GM21717 (cell line): ENCODE measurements around the gene ENO2.
A peak's percentile ranks its signal among the peaks of the same experiment; 100 is the strongest.

Source experiments
- ATAC-seq: cut with Tn5 transposase; IDR thresholded peaks from one replicate; pipeline ENCODE4 v1.9.1; 2021; ENCODE audit warnings: mild to moderate bottlenecking, moderate library complexity; ENCODE audit not compliant: unreplicated experiment

Gene ENO2

GRCh38 chr12:6946920-6947374 lies 32.6 kb downstream of the ENO2 start:
- no peak for ATAC-seq

- no peak for ATAC-seq
Observed at GRCh38 chr12:6947615-6948014, 33.2 kb downstream of the ENO2 start.

DNA sequence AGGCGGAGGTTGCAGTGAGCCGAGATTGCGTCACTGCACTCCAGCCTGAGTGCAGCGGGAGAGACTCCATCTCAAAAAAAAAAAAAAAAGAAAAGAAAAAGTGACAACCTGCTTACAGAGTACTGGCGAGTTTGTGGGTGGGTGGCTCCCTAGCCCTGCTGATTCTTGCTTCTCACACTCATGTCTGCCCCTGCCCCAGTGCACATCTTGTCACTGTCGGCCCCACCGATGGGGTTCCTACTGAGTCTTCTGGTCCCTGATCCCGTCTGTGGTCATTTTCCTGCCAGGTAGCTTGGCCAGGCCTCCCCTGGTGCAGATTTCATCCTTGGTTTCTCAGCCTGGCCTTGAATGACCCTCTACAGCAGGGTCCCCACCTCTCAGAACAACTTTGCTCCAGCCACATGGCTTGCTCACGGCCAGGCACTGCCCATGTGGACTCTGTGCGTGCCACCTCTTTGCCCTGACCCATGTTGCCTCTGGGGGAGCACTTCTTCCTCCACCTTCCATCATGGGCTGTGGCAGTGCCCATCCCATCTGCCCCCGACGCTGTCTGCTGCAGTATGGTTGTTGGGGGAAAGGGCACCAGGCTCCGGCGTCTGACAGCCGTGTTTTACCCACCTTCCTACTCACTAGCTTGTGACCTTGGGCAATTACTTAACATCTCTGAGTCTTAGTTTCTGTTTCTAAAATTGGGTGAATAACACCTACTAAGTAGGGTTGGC lies 34.7 kb downstream of the ENO2 start:
- no peak for ATAC-seq

DNA sequence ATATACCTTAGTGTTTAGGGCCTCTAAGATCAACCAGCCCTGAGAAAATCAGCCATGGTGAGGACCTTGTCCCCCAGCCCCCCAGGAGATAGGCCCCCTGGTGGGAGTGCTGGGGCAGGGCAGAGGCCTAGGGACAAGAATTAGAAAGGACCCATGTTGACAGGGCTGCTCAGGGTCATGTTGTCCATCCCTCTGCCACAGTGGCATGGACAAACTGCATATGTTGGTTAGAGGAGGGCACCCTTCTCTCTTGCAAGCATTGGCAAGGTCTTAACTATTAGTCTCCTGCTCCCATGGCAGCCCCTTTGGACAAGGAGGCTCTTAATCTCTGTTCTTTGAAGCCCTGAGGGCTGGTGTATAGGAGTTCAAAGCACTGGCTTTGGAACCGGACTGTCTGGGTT lies 36.0 kb downstream of the ENO2 start:
- ATAC-seq = no peak

GRCh38 chr12:6950811-6951540 lies 36.6 kb downstream of the ENO2 start, which contains the start of gene PTPN6:
PTPN6 (plus strand) TSS chr12:6951356; CDS start chr12:6951513, 157 bp downstream.
- no peak for ATAC-seq

DNA sequence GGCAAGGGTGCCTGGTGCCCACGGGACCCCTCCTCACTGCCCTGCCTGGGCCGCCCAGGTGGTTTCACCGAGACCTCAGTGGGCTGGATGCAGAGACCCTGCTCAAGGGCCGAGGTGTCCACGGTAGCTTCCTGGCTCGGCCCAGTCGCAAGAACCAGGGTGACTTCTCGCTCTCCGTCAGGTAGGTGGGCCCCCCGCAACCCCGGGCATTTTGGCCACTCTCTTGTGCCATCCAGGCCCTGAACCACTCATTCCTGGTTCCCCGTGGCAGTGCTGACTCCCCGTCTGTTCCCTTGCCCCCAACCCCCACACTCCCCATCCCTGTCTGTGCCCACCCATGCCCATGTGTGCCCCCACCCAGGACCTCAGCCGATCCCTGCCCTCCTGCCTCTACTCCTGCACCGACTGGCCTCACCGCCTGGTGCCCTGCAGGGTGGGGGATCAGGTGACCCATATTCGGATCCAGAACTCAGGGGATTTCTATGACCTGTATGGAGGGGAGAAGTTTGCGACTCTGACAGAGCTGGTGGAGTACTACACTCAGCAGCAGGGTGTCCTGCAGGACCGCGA lies 37.3 kb downstream of the ENO2 start:
- no peak for ATAC-seq

DNA sequence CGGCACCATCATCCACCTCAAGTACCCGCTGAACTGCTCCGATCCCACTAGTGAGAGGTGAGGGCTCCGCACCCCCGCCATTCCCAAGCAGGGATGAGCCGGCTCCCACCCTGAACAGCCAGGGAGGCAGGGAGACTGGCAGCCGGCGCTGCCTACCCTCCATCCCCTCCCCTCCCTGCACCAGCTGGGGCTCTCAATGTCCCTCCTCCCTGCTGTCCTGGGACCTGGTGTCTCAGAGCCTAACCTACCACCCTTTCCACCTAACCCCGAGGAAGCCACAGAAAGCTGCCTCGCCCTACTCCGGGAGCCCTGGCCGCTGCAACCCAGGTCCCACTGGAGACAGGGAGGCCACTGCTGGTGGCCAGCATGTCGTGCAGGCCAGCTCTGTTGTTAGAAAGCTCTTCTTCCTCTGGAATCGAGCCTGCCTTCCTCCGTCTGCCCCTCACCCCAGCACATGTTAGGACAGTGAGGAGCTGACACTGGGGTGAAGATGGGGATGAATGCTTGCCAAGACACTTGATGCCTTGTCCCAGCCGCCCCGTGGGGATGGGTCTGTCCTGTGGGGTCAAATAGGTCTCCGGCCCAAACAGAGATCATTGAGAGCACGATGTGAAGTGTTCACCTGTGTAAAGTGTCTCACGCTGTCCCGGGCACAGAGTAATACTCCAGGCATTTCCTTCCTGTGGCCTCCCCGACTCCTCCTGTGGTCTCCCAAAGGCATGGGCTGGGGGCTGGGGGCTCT lies 37.9 kb downstream of the ENO2 start:
- ATAC-seq = no peak

- ATAC-seq = no peak
Observed at GRCh38 chr12:6952863-6953441, 38.6 kb downstream of the ENO2 start.

- ATAC-seq = peak; percentile 35
Observed at GRCh38 chr12:6953442-6954315, 39.3 kb downstream of the ENO2 start.

GRCh38 chr12:6954316-6955107 lies 40.1 kb downstream of the ENO2 start:
- ATAC-seq = no peak

GRCh38 chr12:6955108-6956020 lies 41.0 kb downstream of the ENO2 start:
- ATAC-seq = no peak

- ATAC-seq = no peak
Observed at GRCh38 chr12:6956021-6956727, 41.8 kb downstream of the ENO2 start.

GRCh38 chr12:6957151-6957701 lies 42.8 kb downstream of the ENO2 start:
- no peak for ATAC-seq

GRCh38 chr12:6957741-6958608 lies 43.6 kb downstream of the ENO2 start:
- ATAC-seq = no peak

GRCh38 chr12:6958609-6959057 lies 44.3 kb downstream of the ENO2 start:
- no peak for ATAC-seq
